ENCODE measurements around the gene BMP6. TPM values are rescaled to one million over a fixed set of nuclear protein-coding genes. Genes with fewer than 3 reads are reported as not detected.

The BMP6 gene
- total RNA-seq, 1 donor = 1.7 TPM

DNA sequence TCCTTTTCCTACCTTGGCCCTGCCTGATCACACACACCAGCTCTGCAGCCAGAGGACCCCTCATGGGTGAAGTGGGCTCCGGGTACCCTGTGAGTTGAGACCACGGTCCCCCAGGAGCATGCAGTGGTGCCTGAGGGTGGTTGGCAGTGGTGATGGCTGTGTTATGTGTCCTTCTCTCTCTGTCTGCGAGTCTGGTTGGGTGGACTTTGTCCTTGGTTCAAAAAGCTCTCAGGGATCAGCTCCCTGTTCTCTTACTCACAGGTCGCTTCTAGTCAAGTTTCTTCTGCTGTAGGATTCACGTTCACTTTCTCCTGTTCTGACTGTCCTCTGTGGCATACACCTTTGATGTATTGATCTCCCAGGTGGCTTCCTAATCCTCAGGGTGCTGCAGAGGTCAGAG is 100.1 kb downstream of the BMP6 start:
- DNase-seq (ENCODE audit: low read depth) = no peak
- no peak for TF ChIP-seq CTCF (IDR thresholded peaks at IDR 0.05; ENCODE audit: insufficient read depth, low read depth, low read length)
- no peak overlapping the region for H3K4me3 ChIP-seq (ENCODE audit: low read depth, low read length)

- no peak overlapping the region for H3K4me3 ChIP-seq (ENCODE audit: low read depth, low read length)
- DNase-seq (ENCODE audit: low read depth) = peak; percentile 7
- no peak for TF ChIP-seq CTCF (IDR thresholded peaks at IDR 0.05; ENCODE audit: insufficient read depth, low read depth, low read length)
These were observed 101.2 kb downstream of the BMP6 start for GRCh38 chr6:7827142-7827541.

DNA sequence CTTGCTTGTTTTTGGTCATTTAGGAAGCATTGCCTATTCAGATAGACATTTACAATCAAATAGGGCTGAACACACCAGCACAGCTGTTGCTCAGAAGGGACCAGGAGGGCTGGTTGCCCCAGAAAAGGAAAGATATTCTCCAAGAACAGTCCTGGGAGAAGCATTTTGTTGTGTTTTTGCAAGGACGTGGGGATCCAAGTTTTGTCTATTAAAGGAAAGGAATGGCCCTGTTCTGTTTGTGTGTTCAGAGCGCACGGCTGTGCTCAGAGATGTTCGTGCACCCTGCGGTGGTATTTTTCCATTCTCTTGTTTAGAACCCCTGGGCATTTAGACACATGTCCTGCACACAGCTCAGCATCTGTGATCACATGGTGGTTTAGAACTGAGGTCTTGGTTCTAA is 102.2 kb downstream of the BMP6 start:
- no peak for DNase-seq (ENCODE audit: low read depth)
- no peak for TF ChIP-seq CTCF (IDR thresholded peaks at IDR 0.05; ENCODE audit: insufficient read depth, low read depth, low read length)

DNA sequence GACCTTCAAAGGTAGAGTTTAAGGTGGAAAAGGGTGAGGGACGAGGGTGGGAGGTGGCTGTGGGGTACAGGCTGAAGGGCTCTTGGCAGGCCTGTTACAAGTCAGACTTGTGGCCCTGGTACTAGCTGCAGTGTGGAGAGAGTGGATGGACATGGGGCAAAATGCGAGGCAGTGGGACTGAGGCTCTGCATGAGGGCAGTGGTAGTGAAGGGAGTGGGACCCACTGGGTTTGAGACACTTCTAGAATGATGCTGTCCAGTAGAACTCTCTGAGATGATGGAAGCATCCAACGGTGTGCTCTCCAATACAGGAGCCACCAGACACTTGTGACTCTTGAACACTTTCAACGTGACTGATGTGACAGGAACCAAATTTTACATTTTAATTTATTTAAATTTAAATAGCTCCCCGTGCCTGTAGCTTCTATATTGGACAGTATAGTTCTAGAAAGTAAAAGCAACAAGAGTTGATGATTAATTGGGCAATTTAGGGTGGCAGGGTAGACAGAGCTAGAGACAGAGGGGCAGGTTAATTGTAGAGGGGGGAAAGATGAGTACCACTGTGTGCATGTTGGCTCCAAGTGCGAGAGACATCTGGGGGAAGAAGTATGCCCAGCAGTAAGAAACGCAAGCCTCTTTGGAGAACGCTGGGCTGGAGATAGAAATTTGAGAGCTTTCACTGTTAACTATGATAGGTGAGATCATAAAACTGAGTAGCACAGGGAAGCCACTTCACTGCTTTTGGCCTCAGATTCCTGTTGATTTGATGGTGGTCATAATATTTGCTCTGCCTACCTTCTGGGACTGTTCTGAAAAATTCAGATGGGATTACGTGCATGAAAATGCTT is 107.2 kb downstream of the BMP6 start:
- no peak overlapping the region for H3K4me3 ChIP-seq (ENCODE audit: low read depth, low read length)
- DNase-seq (ENCODE audit: low read depth) = no peak
- no peak for TF ChIP-seq CTCF (IDR thresholded peaks at IDR 0.05; ENCODE audit: insufficient read depth, low read depth, low read length)

More for the DNA sequence above, 102.2 kb downstream of the BMP6 start:
- no peak overlapping the region for H3K4me3 ChIP-seq (ENCODE audit: low read depth, low read length)

DNA sequence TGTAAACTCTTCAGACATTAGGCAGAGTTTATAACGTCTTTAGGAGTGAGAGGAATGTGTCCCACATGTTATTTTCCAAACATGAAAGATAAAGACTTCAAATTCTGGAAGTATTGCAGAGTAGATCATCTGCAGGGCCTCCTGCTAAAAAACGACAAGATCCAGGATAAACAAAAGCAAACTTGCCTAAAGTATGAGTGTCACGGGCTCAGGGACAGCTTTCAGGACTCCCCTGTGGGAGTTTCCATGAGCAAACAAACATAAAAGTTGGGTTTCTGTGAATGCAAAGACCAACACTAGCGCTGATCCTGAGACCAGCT is 107.8 kb downstream of the BMP6 start:
- no peak for TF ChIP-seq CTCF (IDR thresholded peaks at IDR 0.05; ENCODE audit: insufficient read depth, low read depth, low read length)
- no peak overlapping the region for H3K4me3 ChIP-seq (ENCODE audit: low read depth, low read length)
- peak; percentile 54 for DNase-seq (ENCODE audit: low read depth)

GRCh38 chr6:7836371-7837026 is 110.6 kb downstream of the BMP6 start:
- no peak for TF ChIP-seq CTCF (IDR thresholded peaks at IDR 0.05; ENCODE audit: insufficient read depth, low read depth, low read length)
- no peak for DNase-seq (ENCODE audit: low read depth)
- no peak overlapping the region for H3K4me3 ChIP-seq (ENCODE audit: low read depth, low read length)
